ENCODE measurements around the gene AGRN. TPM values are rescaled to one million over a fixed set of nuclear protein-coding genes. Genes with fewer than 3 reads are reported as not detected.

The AGRN gene
- total RNA-seq, 1 donor from 2014 or later, result 114 TPM

DNA sequence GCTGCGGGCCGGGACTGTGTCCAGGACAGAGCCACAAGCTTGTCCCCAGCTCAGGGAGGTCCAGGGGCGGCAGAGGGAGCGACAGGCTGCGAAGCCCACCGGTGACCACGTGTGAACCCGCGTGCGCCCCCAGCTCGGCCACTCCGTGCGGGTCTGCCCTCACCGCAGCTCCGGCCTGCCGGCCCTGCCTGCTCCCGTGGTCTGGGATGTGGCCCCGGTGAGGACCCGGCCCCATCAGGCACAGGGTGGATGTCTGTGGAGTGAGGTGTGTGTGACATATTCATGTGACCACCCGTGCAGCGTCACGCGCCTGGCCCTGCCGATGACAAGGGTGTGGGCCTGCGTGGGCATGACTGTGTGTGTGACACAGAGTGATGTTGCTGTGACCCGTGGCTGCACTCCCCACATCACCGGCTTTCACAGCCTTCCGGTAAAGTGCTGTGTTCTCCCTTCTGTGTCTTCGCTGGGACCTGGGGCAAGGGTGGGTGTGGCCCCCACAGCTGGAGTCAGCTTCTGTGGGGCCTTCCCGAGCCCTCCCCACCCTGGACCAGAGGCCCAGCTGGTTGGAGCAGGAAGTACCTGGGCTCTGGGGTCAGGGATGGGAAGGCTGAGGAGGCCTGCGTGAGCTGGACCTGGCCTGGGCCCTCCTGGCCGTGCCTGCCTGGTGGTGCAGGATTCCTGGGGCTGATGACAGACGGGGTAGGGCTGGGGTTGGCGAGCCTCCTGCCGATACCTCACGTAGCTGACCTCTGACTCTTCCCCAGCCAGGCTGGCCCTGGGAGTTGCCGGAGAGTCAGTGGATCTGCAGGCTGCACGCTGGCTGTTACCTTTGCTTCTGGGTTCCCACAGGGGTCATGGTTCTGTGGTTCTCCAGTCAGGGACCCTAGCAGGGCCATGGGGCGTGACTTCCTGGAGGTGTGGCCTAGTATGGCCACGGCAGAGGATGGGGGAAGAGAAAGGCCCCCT, 50.1 kb downstream of the AGRN start:
- ATAC-seq (no peak), DNase-seq (no peak)
- H3K27me3 ChIP-seq (ENCODE audit: low read depth), result peaks cover 46% of the 10 kb centered on the region
- no peak overlapping the region for H3K27ac ChIP-seq
- peak overlapping the region; percentile 58 for H3K4me3 ChIP-seq
- TF ChIP-seq, protein P1, sequence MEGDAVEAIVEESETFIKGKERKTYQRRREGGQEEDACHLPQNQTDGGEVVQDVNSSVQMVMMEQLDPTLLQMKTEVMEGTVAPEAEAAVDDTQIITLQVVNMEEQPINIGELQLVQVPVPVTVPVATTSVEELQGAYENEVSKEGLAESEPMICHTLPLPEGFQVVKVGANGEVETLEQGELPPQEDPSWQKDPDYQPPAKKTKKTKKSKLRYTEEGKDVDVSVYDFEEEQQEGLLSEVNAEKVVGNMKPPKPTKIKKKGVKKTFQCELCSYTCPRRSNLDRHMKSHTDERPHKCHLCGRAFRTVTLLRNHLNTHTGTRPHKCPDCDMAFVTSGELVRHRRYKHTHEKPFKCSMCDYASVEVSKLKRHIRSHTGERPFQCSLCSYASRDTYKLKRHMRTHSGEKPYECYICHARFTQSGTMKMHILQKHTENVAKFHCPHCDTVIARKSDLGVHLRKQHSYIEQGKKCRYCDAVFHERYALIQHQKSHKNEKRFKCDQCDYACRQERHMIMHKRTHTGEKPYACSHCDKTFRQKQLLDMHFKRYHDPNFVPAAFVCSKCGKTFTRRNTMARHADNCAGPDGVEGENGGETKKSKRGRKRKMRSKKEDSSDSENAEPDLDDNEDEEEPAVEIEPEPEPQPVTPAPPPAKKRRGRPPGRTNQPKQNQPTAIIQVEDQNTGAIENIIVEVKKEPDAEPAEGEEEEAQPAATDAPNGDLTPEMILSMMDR (IDR thresholded peaks at IDR 0.05), result no peak
- intact Hi-C loops (cut with DNase I), result no loop called here
- H3K4me1 ChIP-seq, result peaks cover 13% of the 10 kb centered on the region
- no peaks in the 10 kb centered on the region for H3K9me3 ChIP-seq
- H3K36me3 ChIP-seq, result no peaks in the 10 kb centered on the region

DNA sequence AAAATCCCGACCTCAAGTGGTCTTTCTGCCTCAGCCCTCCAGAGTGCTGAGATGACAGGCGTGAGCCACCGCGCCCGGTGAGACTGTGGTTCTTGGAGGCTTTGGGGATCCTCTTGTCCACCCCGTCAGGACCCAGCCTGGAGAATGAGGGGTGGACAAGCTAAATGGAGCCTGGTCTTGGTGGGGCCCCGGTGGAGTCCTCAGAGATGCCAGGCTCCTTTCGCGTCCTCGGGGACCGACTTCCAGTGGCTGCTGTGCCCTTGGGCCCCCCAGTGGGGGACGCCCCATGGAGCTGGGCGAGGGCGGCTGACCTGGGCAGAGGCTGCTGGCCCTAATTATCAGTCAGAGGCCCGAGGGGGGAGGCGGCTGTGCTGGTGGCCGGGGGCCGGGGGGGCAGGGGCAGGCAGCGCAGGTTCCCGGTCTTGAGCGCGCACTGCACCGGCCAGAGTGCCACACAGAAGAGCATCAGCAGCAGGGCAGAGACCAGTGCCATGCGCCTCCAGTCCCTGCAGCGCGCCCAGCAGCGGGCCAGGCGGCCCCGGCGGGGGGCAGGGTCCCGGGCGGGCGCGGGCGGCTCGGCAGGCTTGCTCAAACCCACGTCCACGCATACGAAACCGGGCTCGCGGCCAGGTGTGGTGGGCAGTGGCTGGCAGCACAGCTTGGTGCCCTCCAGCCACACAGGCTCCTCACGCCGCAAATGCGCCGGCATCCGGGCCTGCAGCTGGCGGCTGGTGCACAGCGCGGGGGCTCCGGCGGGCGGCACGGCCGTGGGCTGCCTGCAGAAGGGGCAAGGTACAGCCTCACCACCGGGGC, 51.8 kb downstream of the AGRN start:
- Histone ChIP-seq H3K27me3 (ENCODE audit: low read depth) (peaks cover 48% of the 10 kb centered on the region), H3K4me1 (peaks cover 13% of the 10 kb centered on the region), H3K9me3 (no peaks in the 10 kb centered on the region), H3K36me3 (no peaks in the 10 kb centered on the region), H3K27ac (no peak overlapping the region), H3K4me3 (no peak overlapping the region)
- TF ChIP-seq, protein P1 (IDR thresholded peaks at IDR 0.05), result no peak
- no peak for DNase-seq
- intact Hi-C loops (cut with DNase I), result no loop called here
- ATAC-seq, result no peak

DNA sequence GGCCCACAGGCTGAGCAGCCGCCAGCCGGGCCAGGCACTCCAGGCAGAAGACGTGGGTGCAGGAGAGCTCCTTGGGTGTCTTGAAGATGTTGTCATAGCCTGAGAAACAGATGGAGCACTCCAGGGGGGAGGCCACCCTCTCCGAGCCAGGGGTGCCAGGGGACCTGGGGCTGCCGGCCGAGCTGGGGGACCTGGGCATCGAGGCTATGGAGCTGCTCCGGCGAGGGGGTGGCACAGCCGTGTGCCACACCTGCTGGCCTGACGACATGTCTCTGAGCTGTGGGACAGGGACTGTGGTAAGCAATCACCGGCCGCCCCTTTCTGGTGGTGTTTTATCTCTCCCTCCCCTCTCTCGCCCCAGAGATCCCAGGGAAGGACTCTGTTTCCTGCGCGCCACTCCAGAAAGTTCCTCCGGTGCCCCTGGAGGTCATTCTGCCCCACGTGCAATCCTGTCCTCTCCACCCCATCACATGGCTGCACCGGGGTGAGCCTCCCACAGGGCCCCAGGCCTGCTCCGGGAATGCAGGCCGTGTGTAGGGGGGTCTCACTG, 52.5 kb downstream of the AGRN start:
- no peak overlapping the region for H3K27ac ChIP-seq
- DNase-seq, result no peak
- H3K9me3 ChIP-seq, result no peaks in the 10 kb centered on the region
- peaks cover 13% of the 10 kb centered on the region for H3K4me1 ChIP-seq
- no peak for ATAC-seq
- peaks cover 44% of the 10 kb centered on the region for H3K27me3 ChIP-seq (ENCODE audit: low read depth)
- H3K4me3 ChIP-seq, result no peak overlapping the region
- H3K36me3 ChIP-seq, result no peaks in the 10 kb centered on the region
- intact Hi-C loops (cut with DNase I), result no loop called here
- TF ChIP-seq, protein P1 (IDR thresholded peaks at IDR 0.05), result no peak

DNA sequence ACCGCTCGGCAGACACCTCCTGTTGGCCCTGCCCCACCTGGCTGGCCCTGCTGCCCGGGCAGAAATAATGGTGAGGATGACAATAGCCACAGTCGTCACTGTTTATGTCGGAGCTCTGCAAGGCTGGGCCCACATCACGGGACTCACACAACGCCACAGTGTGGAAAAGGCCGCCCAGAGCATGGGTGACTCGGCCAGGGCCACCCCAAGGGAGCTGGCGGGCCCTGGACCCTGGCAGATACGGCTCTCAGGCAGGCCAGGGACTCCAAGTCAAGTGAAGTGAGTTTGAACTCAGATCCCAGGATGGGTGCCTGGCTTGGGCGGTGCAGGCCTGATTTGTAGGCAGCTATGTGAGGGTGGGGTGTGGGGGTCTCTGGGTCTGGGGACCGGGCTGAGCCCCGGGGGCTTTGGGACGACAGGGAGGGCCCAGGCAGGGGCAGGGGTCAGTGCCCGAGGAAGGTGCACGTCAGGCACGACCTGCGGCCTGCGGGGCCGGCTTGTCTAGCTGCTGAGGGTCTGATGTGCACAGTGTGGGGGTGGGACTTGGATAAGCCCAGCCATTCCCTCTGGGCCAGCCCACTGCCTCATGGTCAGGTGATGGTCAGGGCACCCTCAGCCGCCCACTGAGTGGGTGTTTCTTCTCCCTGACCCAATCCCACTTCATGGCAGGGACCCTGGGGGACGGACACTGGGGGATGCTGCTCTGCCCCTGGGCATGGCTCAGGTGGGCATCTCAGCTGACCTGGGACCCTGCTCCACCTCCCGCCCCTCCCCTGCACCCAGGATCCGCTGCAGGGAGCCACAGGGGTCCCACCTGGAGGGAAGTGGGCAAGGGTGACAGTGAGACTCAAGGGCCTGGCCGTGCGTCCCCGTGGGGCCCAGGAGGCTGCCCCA, 53.2 kb downstream of the AGRN start:
- no peak for DNase-seq

More for the DNA sequence above, 53.2 kb downstream of the AGRN start:
- H3K27ac ChIP-seq, result peak overlapping the region; percentile 65
- intact Hi-C loops (cut with DNase I), result no loop called here
- H3K9me3 ChIP-seq, result no peaks in the 10 kb centered on the region
- H3K4me1 ChIP-seq, result peaks cover 13% of the 10 kb centered on the region
- peaks cover 37% of the 10 kb centered on the region for H3K27me3 ChIP-seq (ENCODE audit: low read depth)
- no peak for ATAC-seq
- H3K36me3 ChIP-seq, result no peaks in the 10 kb centered on the region
- H3K4me3 ChIP-seq, result peak overlapping the region; percentile 28
- TF ChIP-seq, protein P1 (IDR thresholded peaks at IDR 0.05), result no peak
